GM21786 (cell line): ENCODE results near the gene FRMD4A.
A peak's percentile ranks its signal among the peaks of the same experiment; 100 is the strongest.

ENCODE experiments used
- ATAC-seq: cut with Tn5 transposase; IDR thresholded peaks from one replicate; pipeline ENCODE4 v1.9.1; 2021; ENCODE audit not compliant: unreplicated experiment

Gene FRMD4A

DNA sequence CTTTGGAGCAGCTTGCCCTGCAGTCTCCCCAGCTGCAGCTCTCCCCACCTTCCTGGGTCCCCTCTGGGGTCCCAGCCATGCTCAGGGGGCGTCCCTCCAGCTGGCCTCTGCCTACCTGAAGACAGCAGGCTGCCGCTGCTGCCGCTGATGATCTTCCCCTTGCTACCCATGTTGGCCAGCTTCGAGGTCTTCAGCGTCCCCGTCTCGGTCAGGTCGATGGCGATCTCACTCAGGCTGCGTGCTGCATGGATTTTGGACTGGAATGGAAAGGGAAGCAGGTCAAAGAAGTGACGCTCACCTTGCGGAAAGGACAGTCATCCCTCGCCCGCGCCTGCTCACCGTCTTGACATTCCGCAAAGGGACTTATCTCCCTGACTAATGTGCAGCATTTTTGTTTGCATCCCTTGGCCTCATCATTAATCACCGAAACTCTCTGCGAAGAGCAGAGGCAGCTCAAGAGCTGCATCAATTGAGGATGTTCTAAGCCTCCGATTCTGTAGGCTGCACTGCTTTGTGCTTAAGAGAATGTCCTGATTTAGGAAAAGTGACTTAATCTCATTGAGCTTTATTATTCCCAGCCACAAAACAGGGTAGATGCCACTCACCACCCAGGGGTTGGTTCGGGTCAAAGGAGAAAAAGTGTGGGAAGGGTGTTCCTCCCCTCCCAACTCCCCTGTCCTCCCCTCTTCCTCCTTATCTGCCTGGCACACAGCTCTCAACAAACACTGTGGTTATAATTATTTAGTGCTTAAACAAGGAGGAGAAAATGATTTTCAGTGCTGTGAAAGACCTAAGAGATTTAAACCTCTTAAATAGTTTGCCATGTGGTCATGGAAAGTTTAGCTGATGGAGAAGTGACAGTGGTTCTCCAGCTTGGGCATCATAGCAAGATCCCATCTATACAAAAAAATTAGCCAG is 636.7 kb downstream of the FRMD4A start:
- ATAC-seq, result no peak

DNA sequence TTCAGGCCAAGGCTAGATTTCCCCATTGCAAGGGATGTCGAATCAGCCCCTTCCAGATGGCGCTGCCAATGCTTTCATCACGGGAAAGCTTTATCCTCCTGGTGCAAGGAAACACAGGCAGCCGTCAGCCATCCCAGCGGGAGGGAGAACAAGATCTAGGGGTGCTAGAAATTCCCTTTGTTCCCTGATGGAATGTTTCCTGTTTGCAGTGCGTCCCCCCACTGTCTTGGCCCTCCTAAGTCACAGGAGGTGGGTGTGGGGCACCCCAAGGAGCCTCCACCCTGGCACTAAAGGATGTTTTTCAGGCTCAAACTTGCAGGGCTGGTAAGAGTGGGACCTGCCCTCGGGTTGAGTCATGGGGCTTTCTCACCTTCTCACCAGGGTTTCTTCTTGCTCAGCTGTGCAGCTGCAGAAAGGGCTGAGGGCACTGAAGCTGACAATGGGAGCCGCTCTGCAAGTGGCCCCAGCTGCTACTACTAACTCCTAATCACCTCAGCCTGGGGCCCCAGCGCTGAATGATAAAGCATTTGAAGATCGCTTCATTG is 640.4 kb downstream of the FRMD4A start:
- peak; percentile 83 for ATAC-seq

DNA sequence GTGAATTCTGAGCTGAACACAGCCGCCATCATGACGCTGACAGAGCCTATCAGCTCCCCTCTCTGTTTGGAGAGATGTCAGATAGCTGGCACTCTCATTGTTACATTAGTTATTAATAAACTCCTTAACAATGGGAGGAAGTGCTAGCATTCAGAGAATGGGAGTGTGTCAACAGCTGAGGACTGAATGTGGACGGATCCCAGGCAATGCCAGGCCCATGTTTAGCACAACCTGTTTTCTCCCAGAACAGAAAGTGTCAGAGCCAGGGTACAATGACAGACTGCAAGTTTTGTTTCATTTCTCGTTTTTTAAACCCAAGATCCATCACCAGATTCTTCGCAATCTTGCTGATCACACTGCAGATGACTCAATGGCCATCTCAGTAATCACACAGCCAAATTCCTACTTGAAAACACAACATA is 644.4 kb downstream of the FRMD4A start:
- no peak for ATAC-seq

DNA sequence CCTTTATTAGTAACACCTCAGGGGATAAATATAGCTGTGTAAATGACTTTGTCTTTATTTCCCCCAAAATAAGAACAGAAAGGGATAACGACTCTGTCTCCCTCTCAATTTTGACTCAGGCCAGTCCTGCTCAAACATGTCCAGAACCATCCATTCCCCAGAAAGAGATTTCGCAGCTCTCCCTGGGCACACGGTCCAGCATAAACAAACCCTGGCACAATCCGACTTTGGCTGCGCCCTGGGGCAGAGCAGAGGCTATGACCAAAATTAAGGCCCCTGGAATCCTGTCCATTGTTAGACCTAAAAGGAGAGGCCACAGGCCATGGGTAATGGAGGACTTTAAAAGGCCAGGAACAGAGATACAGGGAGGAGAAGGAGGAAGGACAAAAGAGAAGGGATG is 644.8 kb downstream of the FRMD4A start:
- no peak for ATAC-seq

DNA sequence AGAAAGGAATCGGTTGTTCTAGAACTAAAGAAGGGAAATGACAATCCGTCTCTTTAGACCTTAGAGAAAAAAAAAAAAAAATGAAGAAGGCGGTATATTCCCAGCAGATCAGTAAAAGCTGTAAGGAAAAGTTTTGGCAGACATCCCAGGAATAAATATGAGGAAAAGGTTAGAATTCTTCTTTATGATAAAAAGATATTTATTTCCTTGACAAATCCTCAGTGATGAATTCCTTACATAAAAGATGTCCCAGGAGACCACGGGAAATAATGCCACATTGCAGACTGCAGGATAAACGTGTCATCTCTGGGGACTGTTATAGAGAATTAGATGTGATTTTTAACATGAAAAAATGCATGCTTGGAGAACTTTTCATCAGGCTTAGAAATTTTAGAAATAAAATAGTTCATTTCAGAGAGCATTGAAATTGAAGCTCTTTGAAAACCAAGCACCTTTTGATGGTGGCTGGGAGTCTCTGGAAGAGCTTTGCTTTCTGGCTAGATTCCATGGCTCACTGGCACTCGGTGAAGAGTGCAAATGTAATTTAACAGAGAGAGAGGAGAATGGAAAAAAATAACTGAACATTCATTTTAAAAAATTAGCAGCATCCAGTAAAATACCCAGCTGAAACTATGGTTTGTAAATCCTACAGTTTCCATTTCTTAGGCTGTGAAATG is 645.8 kb downstream of the FRMD4A start:
- no peak for ATAC-seq

DNA sequence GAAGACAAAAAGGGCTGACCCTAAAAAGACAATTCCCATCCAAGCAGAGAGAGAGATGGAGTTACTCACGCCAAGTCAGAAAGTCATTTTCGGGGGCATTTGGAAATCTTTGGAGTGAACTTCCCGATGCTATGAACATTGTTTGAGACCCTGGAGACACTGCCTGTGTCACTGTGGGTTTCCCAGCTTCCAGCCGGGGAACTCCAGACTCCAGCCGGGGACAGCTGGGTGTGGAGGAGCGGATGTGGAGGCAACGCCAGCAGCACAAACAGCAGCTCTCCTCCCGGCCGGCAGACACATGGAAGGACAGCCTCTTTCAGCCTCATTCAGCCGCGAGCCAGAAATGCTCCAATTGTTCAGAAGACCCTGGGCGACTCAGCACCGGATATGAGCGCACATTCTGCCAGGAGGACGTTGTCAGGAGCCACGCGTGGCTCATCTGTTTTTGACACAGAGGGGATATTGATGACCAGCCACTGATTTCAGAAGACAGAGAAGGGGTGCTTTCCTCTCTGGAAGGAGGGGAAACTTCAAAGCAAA is 646.4 kb downstream of the FRMD4A start:
- ATAC-seq, result no peak

DNA sequence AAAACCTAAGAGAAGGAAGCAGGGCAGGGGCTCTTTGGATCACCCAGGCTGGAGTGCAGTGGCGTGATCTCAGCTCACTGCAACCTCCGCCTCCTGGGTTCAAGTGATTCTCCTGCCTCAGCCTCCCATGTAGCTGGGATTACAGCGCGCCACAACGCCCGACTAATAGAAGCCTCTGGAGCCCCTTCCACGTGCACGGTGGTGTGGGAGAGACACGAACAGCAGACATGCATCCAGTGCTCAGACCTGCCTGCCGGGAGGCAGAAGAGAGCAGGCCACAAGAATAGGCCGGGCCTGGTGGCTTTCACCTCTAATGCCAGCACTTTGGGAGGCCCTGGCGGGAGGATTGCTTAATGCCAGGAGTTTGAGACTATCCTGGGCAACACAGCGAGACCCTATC is 647.7 kb downstream of the FRMD4A start:
- ATAC-seq, result no peak

DNA sequence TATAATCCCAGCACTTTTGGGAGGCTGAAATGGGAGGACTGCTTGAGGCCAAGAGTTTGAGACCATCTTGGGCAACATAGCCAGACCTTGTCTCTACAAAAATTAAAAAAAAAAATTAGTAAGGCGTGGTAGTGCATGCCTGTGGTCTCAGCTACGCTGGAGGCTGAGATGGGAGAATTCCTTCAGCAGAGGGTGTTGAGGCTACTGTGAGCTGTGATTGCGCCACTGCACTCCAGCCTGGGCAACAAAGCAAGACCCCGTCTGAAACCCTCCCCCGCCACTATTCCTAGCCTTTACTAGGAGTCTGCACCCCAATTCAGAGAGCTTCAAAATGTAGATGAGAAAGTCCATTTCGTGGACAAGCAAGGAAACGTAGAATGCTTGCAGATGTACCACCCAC is 648.8 kb downstream of the FRMD4A start:
- ATAC-seq, result no peak

DNA sequence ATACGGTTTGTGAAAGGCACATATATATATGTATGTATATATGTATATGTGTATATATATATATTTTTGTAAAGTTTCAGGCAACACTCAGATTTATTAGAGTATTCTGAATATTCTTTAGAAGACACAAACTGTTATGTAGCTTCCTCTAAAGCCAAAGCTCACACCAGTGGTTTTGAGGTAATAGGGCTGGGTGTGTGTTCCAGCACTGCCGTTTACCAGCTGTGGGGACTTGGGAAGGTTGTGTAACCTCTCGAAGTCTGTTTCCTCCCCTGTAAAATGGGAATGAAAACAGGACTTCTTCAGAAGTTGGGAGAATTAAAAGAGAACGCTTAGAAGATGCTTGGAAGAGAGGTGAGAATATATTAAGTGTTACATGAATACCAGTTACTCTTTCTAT is 649.2 kb downstream of the FRMD4A start:
- ATAC-seq, result no peak

DNA sequence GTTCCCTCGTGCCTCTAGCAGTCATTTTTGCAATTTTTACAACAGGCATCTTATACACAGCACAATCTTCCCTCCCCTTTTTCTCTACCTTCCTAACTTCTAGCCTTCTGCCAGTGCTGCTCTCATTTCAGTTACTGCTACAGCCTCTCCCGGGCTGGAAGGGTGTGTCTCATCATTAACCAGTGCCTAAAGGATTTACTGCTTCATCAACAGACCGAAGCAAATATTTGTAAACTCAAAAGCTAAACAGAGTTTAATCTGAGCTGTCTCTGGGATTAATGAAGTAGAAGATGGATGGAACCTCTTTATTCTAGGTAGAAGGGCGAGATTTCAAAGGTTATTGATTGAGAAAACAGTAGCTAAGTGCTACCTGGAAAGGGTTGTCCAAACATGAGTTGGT is 649.6 kb downstream of the FRMD4A start:
- ATAC-seq, result no peak

DNA sequence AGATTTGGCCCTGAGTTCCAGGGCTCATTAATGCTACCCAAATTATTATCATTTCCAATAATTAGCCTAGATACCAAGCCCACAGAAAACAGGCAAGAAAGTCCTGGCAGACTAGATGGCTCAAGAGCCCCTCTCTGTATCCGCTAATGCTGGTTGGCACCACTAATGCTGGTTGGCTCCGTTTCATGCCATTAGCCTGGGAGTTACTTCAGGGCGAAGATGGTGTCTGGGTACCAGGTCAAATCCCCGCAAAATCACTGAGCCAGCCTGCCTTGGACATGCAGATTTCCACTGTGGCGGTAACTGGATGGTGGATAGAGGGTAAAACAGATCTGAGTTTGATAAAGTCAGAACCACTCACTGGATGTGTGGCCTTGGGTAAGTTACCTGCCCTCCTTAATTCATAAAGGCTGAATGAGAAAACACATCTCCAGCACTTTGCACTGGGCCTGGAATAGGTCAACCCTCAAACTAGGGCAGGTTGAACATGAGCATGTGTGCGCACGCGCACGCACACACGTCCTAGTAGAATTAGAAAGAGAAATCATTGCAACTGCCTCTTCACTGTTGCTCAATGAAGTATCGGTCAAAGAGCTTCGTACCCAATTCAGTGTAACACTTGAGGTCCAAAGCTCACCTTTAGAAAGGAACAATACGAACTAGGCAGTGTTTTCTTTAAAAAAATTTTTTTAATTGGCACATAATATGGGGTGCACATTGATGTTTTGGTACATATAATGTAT is 652.5 kb downstream of the FRMD4A start:
- no peak for ATAC-seq

DNA sequence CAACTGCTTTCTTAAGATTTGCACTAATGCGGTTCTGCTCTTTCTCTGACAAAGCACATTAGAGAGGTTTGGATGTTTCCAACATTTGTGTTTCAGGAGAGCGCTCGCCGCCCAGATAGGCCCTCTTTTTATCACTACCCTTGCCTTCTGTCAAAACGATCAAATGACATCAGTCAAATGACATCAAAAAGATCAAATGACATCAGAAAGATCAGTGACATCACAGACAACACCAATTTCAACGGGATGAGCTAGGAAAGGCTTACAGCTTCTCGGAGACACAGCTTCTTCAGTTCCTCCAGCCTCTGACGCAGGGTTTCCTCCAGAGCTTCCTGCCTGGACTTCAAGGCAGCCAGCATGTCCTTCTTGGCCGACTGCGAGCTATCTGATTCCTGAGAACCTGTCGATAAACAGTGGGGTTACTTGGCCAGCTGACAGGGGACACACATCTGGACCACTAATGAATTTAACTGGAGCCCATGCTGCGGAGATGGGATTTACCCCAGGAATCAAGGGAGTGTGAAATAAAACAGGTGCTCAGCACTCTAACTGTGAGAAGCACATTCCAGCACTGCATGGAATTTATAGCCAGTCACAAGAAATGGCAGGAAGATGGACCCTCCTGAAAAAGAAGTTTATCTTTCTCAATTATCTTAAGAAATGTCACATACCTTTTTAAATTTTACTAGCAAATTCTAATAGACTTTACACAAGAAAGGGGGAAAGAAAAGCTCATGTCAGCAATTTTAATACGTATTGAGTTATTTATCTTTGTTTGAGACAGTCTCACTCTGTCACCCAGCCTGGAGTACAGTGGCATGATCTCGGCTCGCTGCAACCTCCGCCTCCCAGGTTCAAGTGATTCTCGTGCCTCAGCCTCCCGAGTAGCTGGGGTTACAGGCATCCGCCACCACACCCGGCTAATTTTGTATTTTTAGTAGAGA is 655.8 kb downstream of the FRMD4A start:
- no peak for ATAC-seq

DNA sequence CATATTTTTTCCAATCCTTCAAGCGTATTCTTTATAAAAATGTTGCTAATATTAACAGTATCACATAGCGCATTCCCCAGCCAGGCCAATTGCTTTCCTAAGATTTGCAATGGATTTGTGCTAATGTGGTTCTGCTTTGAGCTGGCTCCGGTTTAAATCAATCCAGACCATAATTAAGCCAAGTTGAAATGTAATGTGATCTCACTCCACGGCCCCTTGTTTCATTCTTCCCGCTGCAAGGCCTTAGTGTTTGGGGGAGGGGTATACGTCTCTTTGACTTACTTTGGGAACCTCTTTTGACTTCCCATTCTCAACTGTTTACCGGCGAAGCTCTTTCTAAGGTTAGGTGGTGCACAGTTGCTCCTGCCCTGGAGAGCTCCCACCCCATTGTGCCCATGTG is 657.6 kb downstream of the FRMD4A start:
- ATAC-seq, result no peak

DNA sequence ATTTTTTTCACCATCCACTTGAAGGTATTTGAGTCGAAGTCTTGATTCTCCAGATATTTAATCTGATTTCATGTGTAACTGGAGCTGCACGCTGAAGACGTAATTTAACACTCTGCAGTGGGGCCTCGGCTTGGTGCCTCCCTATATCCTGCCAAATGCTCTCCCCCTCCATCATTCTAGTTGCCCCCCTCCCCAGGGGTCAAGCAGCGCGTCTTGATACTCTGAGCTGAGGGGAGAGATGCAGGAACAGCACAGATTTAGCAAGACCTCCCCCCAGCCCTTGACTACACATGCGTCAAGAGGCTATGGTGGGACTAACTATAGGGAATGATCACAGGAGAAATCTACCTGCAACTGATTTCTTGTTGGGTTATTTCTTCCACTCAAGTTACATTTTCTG is 658.2 kb downstream of the FRMD4A start:
- no peak for ATAC-seq

DNA sequence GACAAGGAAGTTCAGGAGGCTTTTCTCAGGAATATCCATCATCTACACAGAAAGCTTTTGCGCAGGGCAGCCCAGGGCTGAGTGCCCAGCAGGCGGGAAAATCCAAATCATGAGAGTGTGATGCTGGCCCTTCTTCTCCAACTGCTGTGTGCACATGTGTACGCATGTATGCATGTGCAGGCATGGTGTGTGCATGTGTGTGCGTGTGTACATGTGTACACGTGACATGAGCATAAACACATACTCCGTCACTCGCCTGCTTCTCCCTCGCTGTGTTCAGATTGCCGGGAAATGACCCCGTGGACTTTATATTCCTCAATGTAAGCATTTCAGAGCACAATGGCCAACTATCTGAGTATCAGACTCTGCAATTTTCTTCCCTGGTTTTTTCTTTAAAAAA is 658.8 kb downstream of the FRMD4A start:
- no peak for ATAC-seq

DNA sequence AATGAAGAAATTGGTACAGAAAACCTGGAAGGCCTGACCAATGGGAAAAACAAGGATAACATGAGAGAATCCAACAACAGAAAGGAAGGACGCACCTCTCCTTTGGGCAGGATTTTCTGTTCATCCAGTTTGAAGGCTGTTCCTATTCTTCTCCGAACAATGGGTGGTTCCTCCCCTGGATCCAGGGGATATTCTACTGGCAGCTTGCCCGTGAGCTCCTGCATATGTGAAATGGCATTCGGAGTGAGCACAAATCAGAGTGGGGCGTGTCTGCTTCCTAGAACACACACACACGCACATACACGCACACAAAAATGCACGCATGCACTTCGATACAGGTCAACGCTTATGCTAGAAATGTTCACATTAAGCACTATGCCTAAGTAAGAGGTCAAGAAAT is 660.4 kb downstream of the FRMD4A start:
- no peak for ATAC-seq

DNA sequence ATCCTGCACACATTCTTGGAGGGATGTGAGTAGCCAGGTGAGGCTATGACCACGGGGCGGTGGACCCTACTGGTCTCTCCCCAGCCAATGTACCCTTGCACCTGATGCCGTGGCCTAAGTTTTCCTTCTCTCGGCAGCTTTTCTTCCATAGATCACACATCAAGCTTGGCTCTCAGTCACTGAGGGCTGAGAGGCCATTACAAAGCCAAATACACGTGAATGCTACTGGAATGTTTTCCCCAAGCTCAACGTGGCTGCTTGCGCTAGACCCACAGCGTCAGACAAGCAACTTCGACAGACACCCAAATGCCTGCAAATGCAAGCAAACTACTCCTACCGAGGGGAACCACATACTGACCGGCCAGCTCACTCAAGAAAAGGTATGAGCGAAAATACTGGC is 660.8 kb downstream of the FRMD4A start:
- no peak for ATAC-seq

DNA sequence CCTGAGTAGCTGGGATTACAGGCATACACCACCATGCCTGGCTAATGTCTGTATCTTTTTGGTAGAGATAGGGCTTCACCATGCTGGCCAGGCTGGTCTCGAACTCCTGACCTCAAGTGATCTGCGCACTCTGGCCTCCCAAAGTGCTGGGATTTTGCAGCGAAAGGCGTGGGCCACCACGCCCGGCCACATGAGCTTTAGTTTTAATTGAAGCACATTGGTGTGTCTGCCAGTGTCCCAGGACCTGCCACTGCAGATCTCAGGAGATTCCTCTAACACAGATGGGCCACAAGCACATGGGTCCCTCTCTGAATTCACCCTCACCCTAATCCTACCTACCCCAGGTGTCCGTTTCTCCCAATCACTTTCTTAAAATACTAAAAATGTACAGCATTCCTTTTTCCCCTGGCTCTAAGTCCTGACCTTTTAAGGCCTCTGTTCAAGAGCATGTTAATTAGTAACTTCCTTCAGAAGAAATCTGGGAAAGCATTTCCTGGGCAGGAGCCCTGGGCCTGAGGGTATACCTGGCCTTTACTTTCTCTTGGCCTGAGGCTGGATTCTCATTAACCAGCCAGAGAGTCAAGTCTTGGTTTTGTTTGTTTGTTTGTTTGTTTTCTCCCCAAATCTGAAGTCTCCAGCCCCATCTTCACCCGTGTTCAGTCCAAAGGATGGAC is 661.4 kb downstream of the FRMD4A start:
- no peak for ATAC-seq

DNA sequence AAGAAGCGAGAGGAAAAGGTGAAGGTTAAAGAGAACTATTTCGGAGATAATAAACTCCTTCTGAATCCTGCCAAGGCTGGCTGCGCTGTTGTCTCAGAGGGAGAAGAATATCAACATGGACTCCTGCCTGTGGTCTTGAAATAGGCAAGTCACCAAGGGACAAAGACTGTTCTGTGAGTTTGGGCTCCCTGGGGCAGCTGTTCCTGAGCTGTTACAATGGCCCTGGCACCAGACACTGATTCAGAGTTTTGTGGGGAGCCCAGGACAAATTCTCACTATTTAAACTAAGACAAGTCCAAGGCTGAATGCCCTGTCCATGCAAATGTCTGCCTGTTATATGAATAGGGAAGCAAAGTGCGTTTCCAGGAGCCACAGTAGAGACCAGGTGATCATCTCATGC is 662.6 kb downstream of the FRMD4A start:
- ATAC-seq, result no peak
